Right cardiac atrium (tissue), 5 donors: ENCODE results near the gene COX6A2. TPM values are rescaled to one million over a fixed set of nuclear protein-coding genes. Genes with fewer than 3 reads are reported as not detected.

Source experiments
- ATAC-seq, 2 donors: fragments of 200-7000 bp; cut with Tn5 transposase; one replicate each; pipeline versions ENCODE4 v1.8.0 to v1.9.1; 2020; ENCODE audit warnings: moderate library complexity in 2 of 2, mild to moderate bottlenecking in 1 of 2
- DNase-seq, 3 donors: peaks; one replicate each; pipeline ENCODE4 v3.0.0-alpha.2; 2020
- H3K27ac ChIP-seq: one replicate; pipeline ENCODE4 v1.5.1; 2013; ENCODE audit warnings: mild to moderate bottlenecking, low read length, control low read depth, moderate library complexity
- H3K27me3 ChIP-seq: one replicate; pipeline ENCODE4 v1.6.1; 2013; ENCODE audit not compliant: control insufficient read depth, insufficient read depth
- H3K4me1 ChIP-seq: one replicate; pipeline ENCODE4 v1.6.1; 2013; ENCODE audit warnings: low read length; ENCODE audit not compliant: control insufficient read depth, insufficient read depth
- H3K4me3 ChIP-seq: one replicate; pipeline ENCODE4 v1.5.1; 2013; ENCODE audit warnings: low read length, control low read depth
- H3K9me3 ChIP-seq: one replicate; pipeline ENCODE4 v1.6.1; 2013; ENCODE audit warnings: low read length; ENCODE audit not compliant: control insufficient read depth
- WGBS: extraction: QIAGEN DNeasy Blood & Tissue Kit; methylation state at CpG from one replicate; pipeline ENCODE4 v1.1.7; 2013; 5-methylcytosine and 5-hydroxymethylcytosine counted together
- intact Hi-C, 4 donors: fragments of 100-400 bp; cut with DNase I; formaldehyde crosslinking; loops; one replicate each; pipeline versions ENCODE4 v1.11.0 to v1.14.0; 2022 to 2023
- polyA plus RNA-seq: library from polyadenylated mRNA; stranded (reverse); fragments of 200-250 nt; gene quantifications from one replicate; pipeline ENCODE4 v1.2.3, GENCODE V29; 2013
- total RNA-seq, 4 donors: library from RNA; stranded (reverse); fragmentation: NEBNext Ultra II Directional; extraction: Animal tissue kit (Norgen Biotek cat#: 25700); gene quantifications; one replicate each; pipeline ENCODE4 v1.2.1, GENCODE V29; 2021
- donor health status: healthy with polysubstance abuse.
- donor health status: DM: no; HTN: yes; CAD: no.
- donor health status: DM: no; HTN: no; CAD: no.
- donor health status: DM: no; HTN: yes; CAD: no; lungs with severe emphysema.
- donor health status: DM: yes; HTN: yes; CAD: no.

COX6A2 gene
- total and polyA plus RNA-seq, 5 donors: 574 to 4,696 (median 1,072) TPM

DNA sequence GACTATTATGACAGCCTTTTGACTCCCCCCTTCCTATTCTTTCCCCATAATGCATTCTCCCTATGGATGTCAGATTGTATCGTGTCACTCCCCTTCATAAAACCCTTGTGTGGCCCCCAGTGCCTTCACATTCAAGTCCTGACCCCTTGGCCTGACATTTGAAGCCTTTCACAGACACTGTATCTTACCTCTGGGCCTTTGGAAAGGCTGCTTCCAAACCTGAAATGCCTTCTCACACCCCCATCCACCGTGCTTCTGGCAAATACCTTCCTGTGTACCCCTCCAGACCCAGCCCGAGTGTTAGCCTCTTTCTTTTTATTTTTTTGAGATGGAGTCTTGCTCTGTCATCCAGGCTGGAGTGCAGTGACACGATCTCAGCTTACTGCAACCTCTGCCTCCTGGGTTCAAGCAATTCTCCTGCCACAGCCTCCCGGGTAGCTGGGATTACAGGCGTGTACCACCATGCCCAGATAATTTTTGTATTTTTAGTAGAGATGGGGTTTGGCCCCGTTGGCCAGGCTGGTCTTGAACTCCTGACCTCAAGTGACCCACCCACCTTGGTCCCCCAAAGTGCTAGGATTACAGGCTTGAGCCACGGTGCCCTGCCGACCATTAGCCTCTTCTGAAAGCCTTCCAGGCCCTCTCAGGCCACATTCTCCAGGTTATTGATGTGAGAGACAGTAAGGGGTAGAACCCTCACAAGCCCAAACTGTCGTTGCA lies 33.2 kb upstream of the COX6A2 start:
- Histone ChIP-seq H3K4me1 (peaks cover 4% of the 10 kb centered on the region), H3K9me3 (no peaks in the 10 kb centered on the region), H3K27me3 (no peaks in the 10 kb centered on the region), H3K27ac (no peak overlapping the region), H3K4me3 (no peak overlapping the region)
- DNase-seq: no peak
- intact Hi-C loops: no loop called here
- WGBS: 87% methylated on average over 10 of the region's 10 CpGs
- ATAC-seq: no peak

DNA sequence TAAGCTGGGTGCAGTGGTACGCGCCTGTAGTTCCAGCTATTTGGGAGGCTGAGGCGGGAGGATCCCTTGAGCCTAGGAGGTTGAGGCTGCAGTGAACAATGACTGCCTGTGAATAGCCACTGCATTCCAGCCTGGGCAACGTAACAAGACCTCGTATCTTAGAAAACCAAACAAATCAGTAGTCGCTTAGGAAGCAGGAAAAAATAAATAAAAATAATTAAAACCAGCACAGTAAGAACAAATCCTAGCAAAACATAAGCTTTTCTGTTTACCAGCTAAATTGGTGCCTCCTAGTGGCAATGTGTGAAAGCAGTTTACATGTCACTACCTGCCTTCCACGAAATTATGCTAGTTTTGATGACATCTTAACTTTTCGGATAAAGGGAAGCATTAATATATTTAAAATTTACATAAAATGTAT lies 32.4 kb upstream of the COX6A2 start:
- DNase-seq (no peak), ATAC-seq (no peak)
- intact Hi-C loops: no loop called here
- Histone ChIP-seq H3K27ac (peak overlapping the region; percentile 84), H3K27me3 (no peaks in the 10 kb centered on the region), H3K4me1 (peaks cover 4% of the 10 kb centered on the region), H3K9me3 (no peaks in the 10 kb centered on the region), H3K4me3 (no peak overlapping the region)
- WGBS: 53% methylated on average over 8 of the region's 8 CpGs

DNA sequence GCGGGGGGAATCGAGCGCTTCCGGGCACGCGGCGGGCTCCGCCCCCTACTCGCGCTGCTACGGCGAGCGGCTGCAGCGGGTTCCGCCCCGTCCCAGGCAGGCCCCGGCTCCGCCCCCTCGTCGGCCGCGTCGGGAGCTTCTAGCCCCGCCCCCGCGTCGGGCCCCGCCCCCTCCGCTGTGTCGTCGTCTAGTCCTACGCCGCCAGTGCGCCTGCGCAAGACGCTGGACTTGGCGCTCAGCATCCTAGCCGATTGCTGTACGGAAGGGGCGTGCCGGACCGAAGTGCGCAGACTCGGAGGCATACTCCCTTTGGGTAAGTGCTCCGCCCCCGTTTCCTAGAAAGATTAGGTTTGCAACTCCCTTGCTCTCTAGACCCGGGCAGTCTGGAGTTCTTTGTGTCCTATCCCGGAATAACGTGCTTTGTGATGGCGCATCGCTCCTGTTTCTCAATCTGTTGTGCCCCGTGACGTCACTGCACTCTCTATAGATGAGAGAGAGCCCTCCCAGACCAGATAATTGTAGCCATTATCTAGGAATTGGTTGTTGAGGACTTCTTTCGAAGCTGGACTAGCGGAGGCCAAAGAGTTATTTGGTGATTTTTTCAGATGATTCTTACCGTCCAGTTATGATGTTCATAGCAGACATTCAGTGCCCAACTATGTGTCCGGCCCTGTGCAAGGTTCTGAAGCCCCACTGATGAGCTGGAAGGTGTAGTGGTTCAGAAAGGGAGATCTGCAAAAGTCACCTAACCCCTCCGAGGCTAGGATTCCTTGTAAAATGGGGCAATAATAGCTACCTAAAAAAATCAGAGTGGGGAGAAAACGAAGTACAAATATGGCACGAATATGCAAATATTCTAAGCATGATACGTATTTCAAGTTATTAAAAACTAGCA lies 31.8 kb upstream of the COX6A2 start:
- ATAC-seq: peak; percentile 93
- Histone ChIP-seq H3K27ac (peak overlapping the region; percentile 90), H3K4me1 (peaks cover 6% of the 10 kb centered on the region), H3K4me3 (peak overlapping the region; percentile 58), H3K27me3 (no peaks in the 10 kb centered on the region), H3K9me3 (no peaks in the 10 kb centered on the region)
- intact Hi-C loops: loop anchor here in 1 of 4 donors (10.0 kb wide), 1 partner anchor 475 kb away; the partner anchor contains the start of gene HSD3B7
- DNase-seq: peak; percentile 100
- 2% methylated on average over 61 of the region's 61 CpGs for WGBS

DNA sequence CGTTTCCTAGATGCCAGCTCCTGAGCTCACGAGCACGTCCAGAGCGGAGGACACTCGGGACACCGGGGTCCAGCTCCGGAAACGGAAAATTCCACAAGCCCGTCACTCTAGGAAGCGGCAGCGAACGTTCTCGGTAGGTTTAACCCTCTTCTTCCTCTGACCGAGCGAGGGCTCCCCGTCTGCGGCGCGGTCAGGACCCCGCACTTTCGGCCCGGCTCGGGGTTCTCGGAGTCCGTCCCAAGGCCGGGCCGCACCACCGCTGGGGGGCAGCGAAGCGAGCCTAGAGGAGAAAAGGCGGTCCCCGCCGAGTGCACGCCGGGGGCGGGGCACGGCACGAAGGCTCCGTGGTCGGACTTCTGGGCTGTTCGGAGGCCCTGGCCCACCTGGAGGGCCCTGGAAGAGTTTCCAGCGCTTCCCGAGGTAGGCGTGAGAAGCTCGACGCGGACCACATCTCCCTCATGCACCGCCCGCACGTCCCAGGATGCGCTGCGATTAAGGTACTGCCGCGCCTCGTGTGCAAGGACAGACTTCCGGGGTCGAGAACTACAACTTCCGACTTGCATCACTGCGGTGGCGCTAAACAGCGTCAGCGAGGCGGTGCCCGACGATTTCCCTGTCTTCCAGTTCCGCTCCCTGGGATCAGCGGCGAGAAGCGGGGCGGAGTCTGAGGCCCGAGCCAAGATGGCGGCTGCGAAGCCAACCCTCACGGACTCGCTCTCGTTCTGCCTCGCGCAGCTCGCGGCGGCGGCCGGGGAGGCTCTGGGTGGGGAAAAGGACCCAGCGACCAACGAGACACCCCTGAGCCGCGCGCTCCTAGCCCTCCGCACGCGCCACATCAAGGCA lies 30.9 kb upstream of the COX6A2 start, which contains the start of gene ARMC5:
ARMC5 (plus strand) TSS at position 658 of the 843 bp plus-strand sequence; CDS start at position 682, 24 bp downstream.
- Histone ChIP-seq H3K27ac (peak within 1 kb of the TSS; percentile 90), H3K27me3 (no peaks in the 10 kb centered on the region), H3K4me1 (peaks cover 6% of the 10 kb centered on the region), H3K9me3 (no peaks in the 10 kb centered on the region), H3K4me3 (peak within 1 kb of the TSS; percentile 58)
- intact Hi-C loops: loop anchor here in 1 of 4 donors (10.0 kb wide), 1 partner anchor 474 kb away; the partner anchor contains the start of gene HSD3B7
- DNase-seq (peak; percentile 98 to 99 (median 99)), ATAC-seq (peak; percentile 89 to 92)
- under 1% methylated on average over 91 of the region's 91 CpGs for WGBS

DNA sequence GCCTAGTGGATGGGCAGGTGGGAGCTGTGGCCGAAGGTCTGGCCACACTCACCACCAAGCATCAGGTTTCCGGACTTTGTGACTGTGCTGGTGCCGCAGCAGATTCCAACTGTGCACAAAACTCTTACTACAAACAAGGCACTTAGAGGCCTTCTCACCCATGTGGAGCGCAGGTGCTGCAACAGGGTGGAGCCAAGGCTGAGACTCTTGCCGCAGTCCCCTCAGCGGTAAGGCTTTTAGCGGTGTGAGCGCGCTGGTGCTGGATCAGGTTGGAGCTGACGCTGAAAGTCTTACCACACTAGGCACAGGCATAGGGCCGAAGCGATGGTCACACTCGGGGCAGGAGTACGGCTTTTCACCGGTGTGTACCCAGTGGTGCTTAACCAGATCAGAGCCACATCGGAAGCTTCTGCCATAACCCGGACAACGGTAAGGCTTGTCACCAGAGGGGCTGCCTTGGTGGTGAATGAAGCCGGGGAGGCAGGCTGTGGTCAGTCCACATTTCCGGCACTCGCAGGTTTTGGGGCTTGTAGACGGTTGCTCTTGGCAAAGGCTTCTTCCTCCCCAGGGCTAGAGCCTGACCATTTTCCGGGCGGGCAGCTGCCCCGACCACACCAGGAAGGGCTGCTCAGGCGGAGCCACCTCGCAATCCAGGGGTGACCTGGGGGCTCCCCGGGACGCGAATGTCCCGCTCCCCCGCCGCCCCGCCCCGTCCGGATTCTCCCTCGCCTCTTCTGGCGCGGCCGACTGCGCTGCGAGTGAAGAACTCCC lies 30.1 kb upstream of the COX6A2 start:
- peak overlapping the region; percentile 90 for H3K27ac ChIP-seq
- peak overlapping the region; percentile 58 for H3K4me3 ChIP-seq
- H3K4me1 ChIP-seq: peaks cover 10% of the 10 kb centered on the region
- peak in 2 of 3 donors; percentile 86 to 87 for DNase-seq
- H3K27me3 ChIP-seq: no peaks in the 10 kb centered on the region
- peak; percentile 2 to 29 for ATAC-seq
- no peaks in the 10 kb centered on the region for H3K9me3 ChIP-seq
- intact Hi-C loops: loop anchor here in 1 of 4 donors (10.0 kb wide), 1 partner anchor 473 kb away; the partner anchor contains the start of gene HSD3B7
- 2% methylated on average over 42 of the region's 42 CpGs for WGBS

DNA sequence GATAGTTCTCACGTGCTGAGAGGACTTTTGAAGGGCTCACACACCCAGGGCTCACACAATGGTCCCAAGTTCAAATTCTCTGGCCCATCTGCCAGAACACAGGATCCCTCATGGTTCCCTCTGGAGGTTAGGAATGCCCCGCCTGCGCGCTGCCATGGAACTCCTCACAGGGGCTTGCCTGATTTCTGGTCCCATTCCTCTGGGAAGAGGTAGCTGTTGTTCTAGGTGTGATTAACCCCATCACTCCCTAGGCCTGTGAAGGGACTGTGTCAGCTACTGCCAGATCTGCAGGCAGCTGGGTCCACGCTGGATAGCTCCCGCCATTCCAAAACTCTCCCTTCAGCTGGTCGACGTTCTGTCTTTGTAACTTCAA lies 28.8 kb upstream of the COX6A2 start:
- H3K9me3 ChIP-seq: no peaks in the 10 kb centered on the region
- no peak for DNase-seq
- H3K27ac ChIP-seq: no peak overlapping the region
- no peak for ATAC-seq
- intact Hi-C loops: loop anchor here in 1 of 4 donors (10.0 kb wide), 1 partner anchor 472 kb away; the partner anchor contains the start of gene HSD3B7
- no peaks in the 10 kb centered on the region for H3K27me3 ChIP-seq
- peaks cover 16% of the 10 kb centered on the region for H3K4me1 ChIP-seq
- no peak overlapping the region for H3K4me3 ChIP-seq
- WGBS: 74% methylated on average over 8 of the region's 8 CpGs

DNA sequence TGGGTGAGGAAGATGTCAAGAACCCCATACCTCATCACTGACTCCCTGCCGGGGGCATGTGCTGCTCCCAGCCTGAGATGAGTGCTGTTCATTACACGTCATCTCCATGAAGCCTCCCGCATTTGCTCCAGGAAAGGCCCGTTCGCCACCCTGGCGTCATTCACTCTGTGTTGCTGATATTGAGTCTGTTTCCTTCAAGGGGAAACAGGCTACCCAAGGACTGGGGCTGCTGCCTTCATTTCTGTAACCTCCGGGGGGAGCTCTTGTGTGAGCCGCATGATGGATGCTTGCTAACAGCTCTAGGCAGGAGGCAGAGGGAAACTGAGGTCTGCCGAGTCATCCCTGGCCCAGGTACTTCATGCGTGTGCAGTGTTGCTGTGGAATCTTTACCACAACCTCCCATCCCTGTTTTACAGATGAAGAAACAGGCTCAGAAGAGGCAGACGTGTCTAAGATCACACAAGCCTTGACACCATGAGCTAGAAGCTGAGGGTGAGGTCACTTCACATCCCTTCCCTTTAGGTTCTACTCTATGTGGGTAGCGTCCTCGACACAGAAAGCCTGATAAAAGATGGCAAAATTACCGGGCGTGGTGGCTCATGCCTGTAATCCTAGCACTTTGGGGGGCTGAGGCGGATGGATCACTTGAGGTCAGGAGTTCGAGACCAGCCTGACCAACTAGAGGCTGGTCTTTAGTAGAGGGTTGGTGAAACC lies 27.6 kb upstream of the COX6A2 start:
- peak in 1 of 3 donors; percentile 56 for DNase-seq
- Histone ChIP-seq H3K27ac (peak overlapping the region; percentile 22), H3K4me3 (no peak overlapping the region), H3K9me3 (no peaks in the 10 kb centered on the region), H3K4me1 (peaks cover 16% of the 10 kb centered on the region), H3K27me3 (no peaks in the 10 kb centered on the region)
- 63% methylated on average over 17 of the region's 17 CpGs for WGBS
- ATAC-seq: no peak
- intact Hi-C loops: loop anchor here in 1 of 4 donors (10.0 kb wide), 1 partner anchor 471 kb away; the partner anchor contains the start of gene HSD3B7

DNA sequence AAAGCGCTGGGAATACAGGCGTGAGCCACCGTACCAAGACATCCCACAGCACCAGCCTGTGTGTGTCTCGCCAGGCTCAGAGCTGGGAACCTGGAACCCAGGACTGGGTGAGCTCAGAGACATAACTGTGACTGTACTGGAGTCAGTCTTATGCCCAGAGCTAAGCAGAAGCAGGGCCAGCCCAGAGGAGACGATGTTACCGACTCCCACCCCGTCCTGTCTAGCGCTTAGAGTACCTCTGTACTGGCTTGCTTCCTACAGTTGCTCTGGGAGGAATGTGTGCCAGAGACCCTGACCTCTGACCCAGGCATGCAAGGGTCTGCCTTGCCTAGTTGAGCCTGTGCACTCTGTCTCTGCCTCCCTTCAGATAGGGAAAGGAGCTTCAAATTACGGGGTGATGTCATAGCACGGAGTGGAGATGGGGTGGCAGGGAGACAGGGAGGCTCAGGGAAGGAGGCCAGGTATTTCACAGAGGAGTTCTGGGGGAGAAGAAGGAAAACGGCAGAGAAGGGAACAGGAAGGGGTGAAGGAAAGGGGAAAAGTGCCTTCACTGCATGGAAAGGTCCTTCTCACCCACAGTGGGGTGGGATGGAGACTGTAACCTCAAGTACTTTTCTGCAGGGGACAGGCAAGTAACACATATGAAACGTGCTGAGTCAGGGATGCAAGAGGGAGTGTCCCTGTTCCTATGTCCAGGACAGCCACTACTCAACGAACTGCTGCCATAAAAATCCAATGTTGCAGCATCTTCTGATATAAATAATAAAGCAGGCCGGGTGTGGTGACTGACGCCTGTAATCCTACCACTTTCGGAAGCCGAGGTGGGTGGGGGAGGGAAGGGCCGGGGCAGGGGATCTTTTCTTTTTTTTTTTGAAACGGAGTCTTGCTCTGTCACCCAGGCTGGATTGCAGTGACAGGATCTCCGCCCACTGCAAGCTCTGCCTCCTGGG lies 25.4 kb upstream of the COX6A2 start:
- ATAC-seq: peak; percentile 29 to 34
- intact Hi-C loops: loop anchor here in 1 of 4 donors (10.0 kb wide), 1 partner anchor 469 kb away; the partner anchor contains the start of gene HSD3B7
- DNase-seq: peak; percentile 65 to 87 (median 71)
- Histone ChIP-seq H3K27ac (peak overlapping the region; percentile 66), H3K4me1 (peaks cover 16% of the 10 kb centered on the region), H3K9me3 (no peaks in the 10 kb centered on the region), H3K27me3 (no peaks in the 10 kb centered on the region), H3K4me3 (no peak overlapping the region)
- 28% methylated on average over 20 of the region's 20 CpGs for WGBS
